ENCODE results near the gene PAMR1. TPM values are rescaled to one million over a fixed set of nuclear protein-coding genes. Genes with fewer than 3 reads are reported as not detected.

The PAMR1 gene
- total and polyA plus RNA-seq, 9 of the 15 experiments (the other 6 are each of a cell fraction or from before 2014, with no cell fraction given), result not detected

- 0% methylated on average over 4 of the region's 4 CpGs for WGBS (ENCODE audit: insufficient coverage, low coverage, missing lambda C conversion rate)
- Histone ChIP-seq H3K36me3 (ENCODE audit: control insufficient read depth, insufficient read depth, low read length) (no peaks in the 10 kb centered on the region), H3K79me2 (ENCODE audit: control insufficient read depth, insufficient read depth, low read length) (no peaks in the 10 kb centered on the region), H3K27ac (ENCODE audit: extremely low read depth, low read depth, low read length) (no peak overlapping the region), H3K9ac (ENCODE audit: insufficient read depth in 1 of 2, low read depth in 2 of 2, low read length in 2 of 2) (no peak overlapping the region), H3K4me3 (no peak overlapping the region), H4K20me1 (replicated peaks; ENCODE audit: control insufficient read depth, insufficient read depth, low read length) (no peaks in the 10 kb centered on the region), H3K4me2 (ENCODE audit: insufficient read depth, low read length) (no peak overlapping the region), H3K4me1 (replicated peaks in 1 of 2; ENCODE audit: control insufficient read depth in 2 of 2, insufficient read depth in 2 of 2, low read length in 2 of 2) (no peaks in the 10 kb centered on the region), H2AFZ (ENCODE audit: low read depth, low read length) (no peak overlapping the region), H3K9me1 (ENCODE audit: control insufficient read depth, insufficient read depth, low read length) (no peaks in the 10 kb centered on the region), H3K9me3 (replicated peaks; ENCODE audit: control insufficient read depth, insufficient read depth, low read depth, low read length) (no peaks in the 10 kb centered on the region), H3K27me3 (ENCODE audit: control insufficient read depth in 2 of 2, insufficient read depth in 2 of 2, low read length in 2 of 2) (peaks cover 9 to 14% of the 10 kb centered on the region in 2 experiments; a peak in 3 of 5 replicates)
- no peak for TF ChIP-seq ZNF124 (CRISPR knock-in tag; IDR thresholded peaks at IDR 0.05)
- no peak for TF ChIP-seq FOXP4 (CRISPR knock-in tag; IDR thresholded peaks at IDR 0.05; ENCODE audit: borderline replicate concordance)
- TF ChIP-seq STAT5B (CRISPR knock-in tag; IDR thresholded peaks at IDR 0.05), result no peak
- TF ChIP-seq THAP12 (CRISPR knock-in tag; IDR thresholded peaks at IDR 0.05), result no peak
- TF ChIP-seq ZNF76 (CRISPR knock-in tag; IDR thresholded peaks at IDR 0.05; ENCODE audit: borderline replicate concordance), result no peak
- TF ChIP-seq HMG20B (CRISPR knock-in tag; IDR thresholded peaks at IDR 0.05), result no peak
- TF ChIP-seq BCL6 (CRISPR knock-in tag; IDR thresholded peaks at IDR 0.05), result no peak
- in situ Hi-C loops (cut with MboI), result no loop called here
- intact Hi-C loops (cut with micrococcal nuclease), result no loop called here
- no peak for DNase-seq (ENCODE audit: extremely low read depth in 1 of 4, low spot score in 3 of 4)
- CTCF ChIA-PET (ENCODE audit: low intra/inter-chr PET ratio), result interaction anchor here (0.6 kb wide), 1 partner anchor 8 kb away, joined by 3 read pairs; no protein-coding TSS in a partner anchor
- POLR2A ChIA-PET, result no interaction called here
- no peak for FAIRE-seq
- ATAC-seq, result no peak
- BruUV-seq (replicated peaks), result no TSS peak
Measured at GRCh38 chr11:35491231-35491871, 34.1 kb downstream of the PAMR1 start.

All from K562 (cell line).